GM21619 (cell line): ENCODE results near the gene BGLAP.
"Not testable (repeated sequence)": the region's sequence is repeated elsewhere in the genome, so short reads cannot be mapped to it uniquely, and the experiment has no call there.

Source experiments
- ATAC-seq: cut with Tn5 transposase; IDR thresholded peaks from one replicate; pipeline ENCODE4 v1.9.1; 2021; ENCODE audit not compliant: unreplicated experiment

Gene BGLAP

DNA sequence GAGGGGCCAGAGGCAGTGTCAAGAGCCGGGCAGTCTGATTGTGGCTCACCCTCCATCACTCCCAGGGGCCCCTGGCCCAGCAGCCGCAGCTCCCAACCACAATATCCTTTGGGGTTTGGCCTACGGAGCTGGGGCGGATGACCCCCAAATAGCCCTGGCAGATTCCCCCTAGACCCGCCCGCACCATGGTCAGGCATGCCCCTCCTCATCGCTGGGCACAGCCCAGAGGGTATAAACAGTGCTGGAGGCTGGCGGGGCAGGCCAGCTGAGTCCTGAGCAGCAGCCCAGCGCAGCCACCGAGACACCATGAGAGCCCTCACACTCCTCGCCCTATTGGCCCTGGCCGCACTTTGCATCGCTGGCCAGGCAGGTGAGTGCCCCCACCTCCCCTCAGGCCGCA, at the start of gene BGLAP:
Gene BGLAP, plus strand, starts transcription at position 259 of the 400 bp plus-strand sequence. Its CDS starts 48 bp downstream, at position 307.
- no peak for ATAC-seq

DNA sequence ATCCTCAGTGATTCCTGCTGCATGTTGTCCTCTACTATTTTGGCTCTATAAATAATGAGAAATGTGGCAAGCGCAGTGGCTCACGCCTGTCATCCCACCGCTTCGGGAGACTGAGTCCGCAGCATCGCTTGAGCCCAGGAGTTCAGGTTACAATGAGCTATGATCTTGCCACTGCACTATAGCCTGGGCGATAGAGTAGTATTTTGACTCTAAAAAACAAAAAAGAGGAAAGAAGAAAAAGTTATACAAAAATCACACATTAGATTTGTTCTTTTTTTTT, 48.8 kb upstream of the BGLAP start:
- no peak for ATAC-seq

DNA sequence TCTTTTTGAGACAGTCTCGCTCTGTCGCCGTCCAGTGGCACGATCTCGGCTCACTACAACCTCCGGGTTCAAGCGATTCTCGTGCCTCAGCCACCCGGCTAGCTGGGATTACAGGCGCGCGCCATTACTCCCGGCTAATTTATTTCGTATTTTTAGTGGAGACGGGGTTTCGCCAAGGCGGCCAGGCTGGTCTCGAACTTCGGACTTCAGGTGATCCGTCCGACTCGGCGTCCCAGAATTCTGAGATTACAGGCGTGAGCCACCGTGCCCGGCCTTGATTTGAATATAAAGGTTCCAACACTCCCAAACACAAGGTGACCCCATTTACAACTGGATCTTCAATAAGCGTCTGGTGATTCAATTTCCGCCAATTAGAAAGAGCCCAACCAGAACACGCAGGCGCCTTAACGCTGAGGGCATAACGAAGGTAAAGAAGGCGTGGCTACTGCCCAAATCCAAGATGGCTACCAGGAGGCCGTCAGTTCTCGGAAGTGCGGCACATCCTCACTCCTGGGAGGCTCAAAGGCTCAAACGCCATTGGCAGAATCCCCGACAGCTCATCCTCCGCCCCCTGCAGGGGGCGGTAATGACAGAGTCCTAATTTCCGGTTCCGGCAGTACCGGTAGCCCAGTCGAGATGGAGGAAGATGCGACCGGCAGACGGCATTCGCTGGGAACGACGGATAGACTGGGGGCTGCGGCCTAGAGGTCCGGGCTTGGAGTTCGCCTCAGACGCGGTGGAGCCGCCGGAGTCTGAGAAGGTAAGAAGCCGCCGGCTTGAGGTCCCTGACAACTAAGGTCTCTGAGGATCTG, 48.3 kb upstream of the BGLAP start, which contains the start of gene SLC25A44:
Gene SLC25A44, plus strand, starts transcription at position 617 of the 812 bp plus-strand sequence. CDS start 5,744 bp downstream, outside the sequence.
- peak; percentile 89 for ATAC-seq

DNA sequence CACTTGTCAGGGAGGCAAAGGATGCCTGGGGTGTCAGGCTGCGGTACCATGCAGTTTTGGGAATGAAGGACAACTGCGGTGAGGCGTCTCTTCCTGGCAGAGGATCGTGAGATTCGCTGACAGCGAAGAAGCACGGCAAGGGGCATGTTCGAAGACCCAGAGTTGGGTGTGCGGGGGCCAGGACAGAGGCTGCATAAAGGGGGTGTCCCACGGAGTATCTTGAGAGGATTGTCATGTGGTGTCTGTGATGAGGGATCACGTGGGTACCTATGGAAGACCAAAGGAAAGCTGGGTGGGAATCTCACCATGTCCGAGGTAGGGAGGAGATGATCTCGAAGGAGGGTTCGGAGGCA, 47.7 kb upstream of the BGLAP start:
- peak; percentile 6 for ATAC-seq

DNA sequence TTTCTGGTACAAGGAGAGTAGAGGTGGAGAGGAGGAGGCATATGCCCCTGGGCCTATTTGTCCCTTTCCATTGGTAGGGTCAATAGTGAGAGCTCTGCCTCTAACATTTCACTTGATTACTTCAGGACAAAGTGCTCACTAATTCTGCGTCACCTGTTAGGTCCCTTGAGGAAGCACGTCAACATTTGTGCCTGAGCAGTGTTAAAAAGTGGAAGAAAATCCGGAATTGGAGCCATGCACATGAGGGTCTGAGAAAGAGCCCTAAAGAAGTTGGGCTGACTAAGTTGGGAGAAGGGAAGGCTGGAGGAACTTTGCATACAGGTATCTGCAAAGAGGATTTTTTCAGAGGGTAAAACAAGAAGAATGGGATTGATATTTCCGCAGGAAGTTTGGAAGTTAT, 46.1 kb upstream of the BGLAP start:
- no peak for ATAC-seq

DNA sequence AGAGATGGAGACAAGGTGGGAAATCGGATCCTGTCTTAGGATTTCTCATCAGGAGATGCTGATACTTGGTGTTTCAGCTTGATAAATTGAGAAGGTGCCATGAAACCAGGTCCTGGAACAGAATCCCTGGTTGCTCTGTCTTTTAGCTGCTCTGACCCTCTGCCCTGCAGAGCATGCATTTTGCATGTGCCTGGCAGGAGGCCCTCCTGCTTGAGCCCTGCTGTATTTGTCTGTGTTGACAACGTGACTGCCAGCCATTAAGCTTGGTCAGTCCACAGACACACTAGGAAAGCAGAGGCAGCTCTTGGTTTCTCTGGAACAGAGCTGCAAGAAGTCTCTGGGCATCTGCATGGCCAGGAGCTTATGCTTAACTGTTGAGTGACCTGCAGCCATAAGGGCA, 45.5 kb upstream of the BGLAP start:
- ATAC-seq = no peak

DNA sequence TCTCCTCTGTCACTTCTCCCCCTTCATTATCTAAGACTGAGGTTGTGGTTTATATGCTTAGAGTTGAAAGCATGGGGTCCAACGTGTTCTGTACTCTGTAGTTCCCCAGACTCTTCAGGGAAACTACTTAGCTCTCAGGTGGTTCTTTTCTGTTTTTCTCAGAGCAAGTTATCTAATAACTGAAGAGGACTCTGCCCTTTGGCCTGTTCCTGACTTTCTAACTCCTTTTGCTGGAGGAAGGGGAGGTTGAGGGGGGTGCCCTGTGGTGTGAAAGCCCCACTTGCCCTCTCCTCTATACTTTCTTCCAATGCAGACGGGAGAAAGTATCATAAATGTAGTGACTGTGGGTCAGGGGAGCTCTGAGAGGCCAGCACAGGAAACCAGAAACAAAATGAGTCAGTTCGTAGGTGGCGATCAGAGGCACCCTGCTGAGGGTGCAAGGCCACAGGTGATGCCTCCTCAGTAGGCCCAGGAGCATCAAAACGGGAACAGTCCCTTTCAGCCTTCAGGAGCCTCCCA, 43.1 kb upstream of the BGLAP start:
- no peak for ATAC-seq

DNA sequence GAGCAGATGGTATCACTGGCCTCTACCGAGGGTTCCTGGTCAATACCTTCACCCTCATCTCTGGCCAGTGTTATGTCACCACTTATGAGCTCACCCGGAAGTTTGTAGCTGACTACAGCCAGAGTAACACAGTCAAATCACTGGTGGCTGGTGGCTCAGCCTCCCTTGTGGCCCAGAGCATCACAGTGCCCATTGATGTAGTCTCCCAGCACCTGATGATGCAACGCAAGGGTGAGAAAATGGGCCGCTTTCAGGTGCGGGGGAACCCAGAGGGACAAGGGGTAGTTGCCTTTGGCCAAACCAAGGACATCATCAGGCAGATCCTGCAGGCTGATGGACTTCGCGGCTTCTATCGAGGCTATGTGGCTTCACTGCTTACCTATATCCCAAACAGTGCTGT, 41.9 kb upstream of the BGLAP start:
- no peak for ATAC-seq

DNA sequence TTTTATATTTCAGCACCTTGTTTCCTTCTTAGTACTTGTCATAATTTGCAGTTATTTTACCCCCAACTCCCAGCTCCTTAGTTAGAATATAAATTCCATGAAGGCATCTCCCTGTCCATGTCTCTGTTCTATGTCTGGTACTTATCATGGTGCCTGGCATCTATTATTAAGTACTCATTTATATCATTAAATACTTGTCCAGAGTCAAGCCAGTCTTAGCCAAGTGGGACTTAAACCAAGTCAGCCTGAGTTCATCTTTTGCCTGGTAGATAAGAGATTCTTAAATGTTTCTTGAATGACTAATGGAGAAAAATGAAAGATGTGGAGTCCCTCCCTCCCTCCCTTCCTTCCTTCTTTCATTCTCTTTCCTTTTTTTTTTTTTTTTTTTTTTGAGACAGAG, 38.7 kb upstream of the BGLAP start:
- no peak for ATAC-seq

DNA sequence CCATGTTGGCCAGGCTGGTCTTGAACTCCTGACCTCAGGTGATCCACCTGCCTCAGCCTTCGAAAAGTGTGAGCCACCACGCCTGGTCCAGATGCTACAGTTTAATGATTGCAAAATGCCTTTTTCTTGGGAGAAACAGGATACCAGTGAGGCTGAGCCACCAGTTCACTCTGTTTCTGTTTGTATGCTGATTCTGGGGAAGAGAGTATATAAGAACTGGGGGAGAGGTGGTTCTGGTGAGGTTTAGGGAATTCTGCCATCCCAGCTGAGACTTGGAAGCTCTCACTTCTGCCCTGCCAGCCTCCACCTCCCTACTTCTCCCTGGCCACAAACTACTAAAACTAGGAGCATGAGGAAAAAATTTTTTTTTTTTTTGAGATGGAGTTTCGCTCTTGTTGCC, 37.3 kb upstream of the BGLAP start:
- no peak for ATAC-seq

DNA sequence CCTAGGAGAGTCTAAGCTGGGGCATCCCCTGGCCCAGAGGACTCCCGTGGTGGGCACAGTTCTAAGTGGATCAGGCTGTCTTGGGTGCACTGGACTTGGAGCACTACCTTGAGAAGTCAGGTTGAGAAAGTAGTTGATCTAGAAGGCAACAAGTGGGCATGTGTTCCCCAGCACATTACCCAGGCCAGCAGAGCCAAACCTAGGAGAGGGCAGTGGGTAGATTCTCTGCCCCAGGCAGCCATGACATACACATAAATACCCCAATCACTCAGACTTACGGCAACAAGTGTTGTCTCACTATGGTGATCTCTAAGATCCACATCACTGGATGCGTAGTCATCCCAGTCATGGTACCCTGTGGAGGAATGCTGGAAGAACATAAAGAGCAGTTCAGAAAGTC, 30.7 kb upstream of the BGLAP start:
- no peak for ATAC-seq

DNA sequence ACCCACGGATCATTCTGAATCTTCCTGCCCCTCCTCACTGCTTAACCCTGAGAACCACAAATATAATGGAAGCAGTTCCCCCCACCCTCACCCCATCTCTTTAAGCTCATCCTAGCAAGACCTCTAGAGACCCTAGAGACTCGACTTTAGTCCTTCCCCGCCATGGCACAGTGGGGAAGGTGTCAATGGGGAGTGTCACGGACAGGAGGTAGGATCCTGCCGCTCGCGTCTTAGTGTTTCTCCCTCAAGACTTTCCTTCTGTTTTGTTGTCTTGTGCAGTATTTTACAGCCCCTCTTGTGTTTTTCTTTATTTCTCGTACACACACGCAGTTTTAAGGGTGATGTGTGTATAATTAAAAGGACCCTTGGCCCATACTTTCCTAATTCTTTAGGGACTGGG, 29.9 kb upstream of the BGLAP start:
- ATAC-seq = no peak

DNA sequence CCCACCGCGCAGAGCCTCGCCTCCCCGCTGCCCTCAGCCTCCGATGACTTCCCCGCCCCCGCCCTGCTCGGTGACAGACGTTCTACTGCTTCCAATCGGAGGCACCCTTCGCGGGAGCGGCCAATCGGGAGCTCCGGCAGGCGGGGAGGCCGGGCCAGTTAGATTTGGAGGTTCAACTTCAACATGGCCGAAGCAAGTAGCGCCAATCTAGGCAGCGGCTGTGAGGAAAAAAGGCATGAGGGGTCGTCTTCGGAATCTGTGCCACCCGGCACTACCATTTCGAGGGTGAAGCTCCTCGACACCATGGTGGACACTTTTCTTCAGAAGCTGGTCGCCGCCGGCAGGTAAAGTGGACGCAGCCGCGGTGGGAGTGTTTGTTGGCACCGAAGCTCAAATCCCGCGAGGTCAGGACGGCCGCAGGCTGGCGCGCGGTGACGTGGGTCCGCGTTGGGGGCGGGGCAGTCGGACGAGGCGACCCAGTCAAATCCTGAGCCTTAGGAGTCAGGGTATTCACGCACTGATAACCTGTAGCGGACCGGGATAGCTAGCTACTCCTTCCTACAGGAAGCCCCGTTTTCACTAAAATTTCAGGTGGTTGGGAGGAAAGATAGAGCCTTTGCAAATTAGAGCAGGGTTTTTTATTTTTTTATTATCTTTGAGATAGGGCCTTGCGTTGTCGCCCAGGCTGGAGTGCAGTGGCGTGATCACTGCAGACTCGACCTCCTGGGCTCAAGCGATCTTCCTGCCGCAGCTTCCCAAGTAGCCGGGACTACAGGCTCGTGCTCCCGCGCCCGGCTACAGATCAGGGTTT, 28.9 kb upstream of the BGLAP start, which contains the start of gene PMF1:
Gene PMF1, plus strand, starts transcription at position 175 of the 811 bp plus-strand sequence. Its CDS starts 9 bp downstream, at position 184.
- peak; percentile 85 for ATAC-seq

DNA sequence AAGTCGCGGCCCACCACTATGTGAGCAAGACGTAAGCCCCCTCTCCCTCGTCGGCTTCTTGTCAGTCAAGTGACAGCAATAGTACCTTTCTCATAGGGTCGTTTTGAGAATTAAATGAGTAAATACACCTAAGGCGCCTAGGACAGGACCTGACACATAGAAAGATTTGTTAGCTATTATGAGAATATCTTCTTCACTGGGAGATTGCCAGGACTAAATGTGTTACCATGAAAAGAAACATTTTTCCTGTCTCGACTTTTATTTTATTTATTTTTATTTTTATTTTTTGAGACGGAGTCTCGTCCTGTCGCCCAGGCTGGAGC, 28.4 kb upstream of the BGLAP start:
- ATAC-seq = no peak

DNA sequence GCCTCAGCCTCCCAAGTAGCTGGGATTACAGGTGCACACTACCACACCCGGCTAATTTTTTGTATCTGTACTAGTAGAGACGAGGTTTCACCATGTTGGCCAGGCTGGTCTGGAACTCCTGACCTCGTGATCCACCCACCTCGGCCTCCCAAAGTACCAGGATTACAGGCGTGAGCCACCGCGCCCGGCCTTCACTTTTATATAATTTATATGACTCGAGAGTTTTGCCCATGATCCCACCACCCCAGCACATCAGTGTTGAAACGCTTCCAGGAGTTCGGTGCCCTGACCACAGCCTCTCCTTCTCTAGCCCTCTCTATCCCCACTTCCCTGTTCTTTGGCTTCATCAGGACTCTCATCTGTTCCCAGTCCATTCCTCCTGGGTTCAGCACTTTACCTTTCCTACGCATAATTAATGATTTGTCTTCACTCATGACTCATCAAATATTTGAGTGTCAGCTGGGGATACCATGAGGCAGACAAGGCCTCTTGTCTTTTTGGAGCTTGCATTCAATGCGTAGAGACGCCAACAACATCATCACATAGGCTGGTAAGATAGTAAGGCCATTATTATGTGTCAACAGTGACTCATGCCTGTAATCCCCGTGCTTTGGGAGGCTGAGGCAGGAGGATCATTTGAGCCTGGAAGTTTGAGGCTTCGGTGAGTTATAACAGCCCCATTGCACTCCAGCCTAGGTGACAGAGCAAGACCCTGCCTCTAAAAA, 27.8 kb upstream of the BGLAP start:
- no peak for ATAC-seq

DNA sequence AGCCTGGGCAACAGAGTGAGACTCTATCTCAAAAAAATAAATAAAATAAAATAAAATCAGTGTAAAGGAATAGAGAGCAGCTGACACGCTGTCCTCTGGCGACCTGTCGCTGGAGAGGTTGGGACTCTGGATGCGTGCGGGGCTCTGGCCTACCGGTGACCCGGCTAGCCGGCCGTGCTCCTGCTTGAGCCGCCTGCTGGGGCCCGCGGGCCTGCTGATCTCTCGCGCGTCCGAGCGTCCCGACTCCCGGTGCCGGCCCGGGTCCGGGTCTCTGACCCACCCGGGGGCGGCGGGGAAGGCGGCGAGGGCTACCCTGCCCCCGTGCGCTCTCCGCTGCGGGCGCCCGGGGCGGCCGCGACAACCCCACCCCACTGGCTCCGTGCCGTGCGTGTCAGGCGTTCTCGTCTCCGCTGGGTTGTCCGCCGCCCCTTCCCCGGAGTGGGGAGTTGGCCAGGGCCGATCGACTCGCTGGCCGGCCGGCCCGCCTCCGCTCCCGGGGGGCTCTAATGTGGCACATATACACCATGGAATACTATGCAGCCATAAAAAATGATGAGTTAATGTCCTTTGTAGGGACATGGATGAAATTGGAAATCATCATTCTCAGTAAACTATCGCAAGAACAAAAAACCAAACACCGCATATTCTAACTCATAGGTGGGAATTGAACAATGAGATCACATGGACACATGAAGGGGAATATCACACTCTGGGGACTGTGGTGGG, 25.5 kb upstream of the BGLAP start:
- ATAC-seq = not testable (repeated sequence)

DNA sequence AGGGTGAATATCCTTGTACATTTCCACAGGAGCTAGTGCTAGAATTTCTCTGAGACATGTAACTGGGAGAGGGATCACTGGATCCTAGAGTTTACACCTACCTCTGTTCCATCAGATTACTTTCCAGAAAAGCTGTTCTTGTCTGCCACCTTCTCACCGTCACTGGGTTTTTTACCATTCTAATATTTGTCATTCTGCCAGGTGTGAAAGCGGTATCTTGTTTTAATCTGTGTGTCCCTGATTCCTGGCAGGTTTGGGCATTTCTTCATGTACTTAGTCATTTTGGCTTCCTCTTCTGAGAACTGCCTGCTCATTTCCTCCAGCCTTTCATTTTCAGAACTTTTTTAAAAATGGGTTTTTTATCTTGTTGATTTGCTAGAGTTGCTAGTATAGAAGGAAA, 24.1 kb upstream of the BGLAP start:
- ATAC-seq = no peak

DNA sequence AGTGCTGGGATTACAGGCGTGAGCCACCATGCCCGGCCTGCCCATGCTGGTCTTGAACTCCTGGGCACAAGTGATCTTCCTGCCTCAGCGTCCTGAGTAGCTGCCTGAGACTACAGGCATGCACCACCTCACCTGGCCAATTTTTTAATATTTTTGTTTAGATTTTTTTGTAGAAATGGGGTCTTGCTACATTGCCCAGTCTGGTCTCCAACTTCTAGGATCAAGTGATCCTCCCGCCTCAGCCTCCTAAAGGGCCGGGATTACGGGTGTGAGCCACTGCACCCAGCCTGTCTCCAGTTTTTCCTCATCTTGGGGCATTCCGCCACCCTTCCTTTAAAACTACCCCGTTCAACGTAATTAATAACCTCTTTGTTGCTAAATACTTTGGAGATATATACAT, 21.8 kb upstream of the BGLAP start:
- no peak for ATAC-seq

DNA sequence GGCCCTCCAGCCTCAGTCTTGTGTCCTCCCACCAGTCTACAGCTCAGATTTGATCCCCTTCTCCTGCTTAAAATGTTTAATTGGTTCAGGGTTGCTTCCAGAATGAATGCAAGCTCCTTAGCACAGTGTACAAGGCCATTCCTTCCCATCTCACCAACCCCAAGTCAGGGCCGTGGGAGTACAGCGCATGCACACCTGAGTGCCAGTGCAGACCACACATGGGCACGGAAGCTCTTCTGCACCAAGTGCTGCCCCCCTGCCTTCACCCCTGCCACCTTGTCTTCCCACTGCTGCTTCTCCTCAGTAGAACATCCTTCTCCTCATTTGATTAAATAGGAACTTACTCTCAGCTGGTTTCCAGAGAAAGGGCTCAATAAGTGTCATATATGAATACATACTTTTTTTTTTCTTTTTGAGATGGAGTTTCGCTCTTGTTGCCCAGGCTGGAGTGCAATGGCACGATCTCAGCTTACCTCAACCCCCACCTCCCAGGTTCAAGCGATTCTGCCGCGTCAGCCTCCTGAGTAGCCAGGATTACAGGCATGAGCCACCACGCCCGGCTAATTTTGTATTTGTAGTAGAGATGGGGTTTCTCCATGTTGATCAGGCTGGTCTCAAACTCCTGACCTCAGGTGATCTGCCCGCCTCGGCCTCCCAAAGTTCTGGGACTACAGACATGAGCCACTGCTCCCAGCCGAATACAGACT, 19.8 kb upstream of the BGLAP start:
- no peak for ATAC-seq

DNA sequence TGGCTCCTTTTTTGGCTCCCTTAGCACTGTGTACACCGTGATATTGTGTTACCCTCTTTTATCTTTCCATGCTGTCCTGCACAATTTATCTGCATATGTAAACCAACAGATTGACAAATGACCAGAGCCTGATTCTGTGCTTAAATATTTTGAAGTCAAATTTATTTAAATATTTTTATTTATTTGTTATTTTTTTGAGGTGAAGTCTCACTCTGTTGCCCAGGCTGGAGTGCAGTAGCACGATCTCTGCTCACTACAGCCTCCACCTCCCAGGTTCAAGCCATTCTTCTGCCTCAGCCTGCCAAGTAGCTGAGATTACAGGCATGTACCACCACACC, 16.3 kb upstream of the BGLAP start:
- no peak for ATAC-seq
